GM21717 (cell line): ENCODE measurements around the gene SLAIN2.
A peak's percentile ranks its signal among the peaks of the same experiment; 100 is the strongest.

Source experiments
- ATAC-seq: cut with Tn5 transposase; IDR thresholded peaks from one replicate; pipeline ENCODE4 v1.9.1; 2021; ENCODE audit warnings: mild to moderate bottlenecking, moderate library complexity; ENCODE audit not compliant: unreplicated experiment

SLAIN2 gene

DNA sequence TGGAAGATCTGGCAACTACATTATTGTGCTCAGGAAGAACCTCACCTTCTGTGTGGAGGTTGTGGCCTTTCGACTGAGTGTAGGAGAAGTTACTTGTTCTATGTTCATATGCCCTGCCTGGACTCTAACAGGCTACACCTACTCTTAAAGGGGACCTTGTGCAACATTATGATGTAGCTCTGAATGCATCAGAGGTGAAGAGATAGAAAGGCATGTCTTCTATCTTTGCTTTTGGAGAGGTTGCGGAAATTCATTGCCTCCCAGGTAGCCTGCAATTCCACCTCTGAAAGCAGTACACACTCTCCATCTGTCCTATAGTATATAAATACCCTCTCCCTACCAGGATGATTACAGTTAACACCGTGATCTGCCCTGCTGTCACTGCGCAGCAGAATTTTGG lies 7.1 kb upstream of the SLAIN2 start:
- no peak for ATAC-seq

DNA sequence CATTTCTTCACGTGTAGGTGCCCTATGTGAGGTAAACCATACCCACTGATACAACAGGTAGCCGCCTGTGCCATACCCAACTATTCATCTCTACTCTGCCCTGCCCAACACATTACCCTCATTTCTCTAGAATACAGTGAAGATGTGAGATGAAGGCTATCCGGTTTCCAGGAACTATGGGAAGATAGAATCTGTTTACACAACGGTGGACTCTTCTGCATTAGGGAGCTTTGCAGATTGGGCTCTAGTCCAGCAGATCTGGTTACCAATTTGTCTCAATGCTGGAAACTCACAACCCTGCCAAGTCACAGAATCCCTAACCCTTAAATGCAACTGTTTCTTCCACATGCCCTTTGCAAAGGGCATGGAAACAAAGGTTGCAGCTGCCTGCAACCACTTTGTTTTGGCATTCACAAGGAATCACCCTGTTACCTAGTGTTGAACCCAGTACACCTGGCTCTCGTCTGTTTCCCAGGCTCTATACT lies 6.4 kb upstream of the SLAIN2 start:
- no peak for ATAC-seq

DNA sequence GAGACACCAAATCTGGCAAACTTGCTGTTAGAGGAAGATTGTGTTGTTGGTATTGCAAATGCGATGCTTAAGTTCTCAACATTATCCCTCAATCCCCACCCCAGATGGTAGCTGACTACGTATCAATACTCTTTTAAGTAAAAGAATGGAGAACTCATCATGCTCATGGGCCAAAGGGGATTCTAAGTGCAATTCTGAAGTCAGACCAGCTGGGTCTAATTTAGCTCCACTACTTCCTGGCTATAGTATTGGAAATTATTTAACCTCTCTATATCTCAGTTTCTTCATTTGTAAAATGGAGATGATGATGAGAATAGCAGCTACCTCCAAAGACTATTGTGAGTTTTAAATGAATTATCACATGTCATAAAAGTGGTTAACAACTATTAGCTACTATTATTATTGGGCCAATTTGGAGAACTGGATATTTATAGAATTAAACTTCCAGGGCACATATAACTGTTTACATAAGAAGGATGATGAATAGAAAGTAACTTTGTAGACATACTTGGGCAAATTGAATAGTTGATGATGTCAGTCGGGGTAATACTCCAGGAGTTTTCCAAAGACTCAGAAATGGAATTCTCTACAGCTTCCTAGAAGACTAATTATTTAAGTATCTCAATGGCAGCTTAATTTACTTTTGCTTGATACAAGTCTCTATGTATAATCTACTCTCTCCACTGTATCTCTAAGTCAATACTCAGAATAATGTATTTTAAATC lies 5.0 kb upstream of the SLAIN2 start:
- ATAC-seq: no peak

DNA sequence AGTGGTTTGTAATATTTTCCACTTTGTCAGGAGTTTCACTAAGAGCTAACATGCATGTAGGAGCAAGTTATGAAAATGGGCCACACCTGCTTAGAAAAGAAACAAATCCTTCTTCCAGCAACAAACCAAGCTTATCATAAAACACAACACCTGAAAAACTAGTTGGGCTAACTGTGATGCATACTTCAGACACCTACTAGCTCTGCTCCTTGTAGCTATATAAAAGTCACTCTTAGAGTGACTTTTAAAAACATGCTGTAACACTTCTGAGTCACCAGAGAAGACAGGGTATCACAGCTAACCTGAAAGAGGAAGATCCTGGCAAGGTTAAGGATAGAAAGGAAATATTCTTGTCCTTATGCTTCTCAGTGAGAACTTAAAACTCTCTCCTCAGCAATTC lies 3.6 kb upstream of the SLAIN2 start:
- ATAC-seq: no peak

DNA sequence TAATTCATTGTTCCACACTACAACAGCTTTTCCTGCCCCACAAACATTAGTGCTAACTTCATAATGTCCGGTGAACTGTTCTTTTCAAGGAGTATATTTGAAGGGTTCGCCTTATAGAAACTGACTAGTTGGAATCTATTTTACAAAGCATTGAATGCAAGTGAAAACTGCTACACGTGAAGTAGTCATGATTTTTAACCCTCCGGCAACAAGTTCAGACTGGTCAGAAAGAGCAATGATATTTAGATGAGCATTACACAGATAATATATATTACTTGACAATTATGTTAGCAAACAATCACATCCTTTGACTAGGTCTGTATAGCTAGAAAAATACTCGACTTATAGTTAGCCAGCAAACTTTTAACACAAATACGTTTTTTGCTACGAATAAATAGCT lies 1.7 kb upstream of the SLAIN2 start:
- ATAC-seq: no peak

DNA sequence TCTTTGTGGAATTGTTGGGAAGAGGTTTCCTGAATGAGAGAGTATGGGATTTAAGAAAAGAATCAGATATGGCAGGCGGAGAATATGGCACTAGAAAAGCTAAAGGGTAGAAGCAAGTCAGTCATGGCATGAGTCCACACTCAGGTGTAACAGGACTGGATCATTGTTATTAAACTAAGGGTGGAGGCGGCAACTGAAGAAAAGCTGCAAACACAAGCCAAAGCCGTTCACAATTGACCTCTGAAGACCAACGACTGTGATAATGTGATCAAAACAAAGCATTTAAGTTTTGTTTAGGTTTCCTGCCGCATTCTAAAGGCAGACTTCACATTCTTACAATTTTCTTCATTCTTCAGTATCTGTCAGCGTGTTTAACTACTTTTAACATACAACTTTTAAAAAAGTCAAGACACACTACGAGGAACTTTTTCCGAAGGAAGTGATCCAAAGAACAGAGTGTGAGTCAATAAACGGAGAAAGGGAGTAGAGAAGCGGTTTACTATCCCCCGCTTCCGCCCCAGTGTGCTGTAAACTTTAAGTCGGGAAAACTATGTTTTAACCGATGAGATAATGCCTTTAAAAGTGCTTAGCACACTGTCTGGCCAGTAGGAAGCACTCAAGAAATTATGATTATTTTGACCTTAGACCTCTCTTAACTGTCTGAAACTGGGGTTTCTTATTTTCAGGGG lies 909 bp upstream of the SLAIN2 start:
- ATAC-seq: peak; percentile 6

DNA sequence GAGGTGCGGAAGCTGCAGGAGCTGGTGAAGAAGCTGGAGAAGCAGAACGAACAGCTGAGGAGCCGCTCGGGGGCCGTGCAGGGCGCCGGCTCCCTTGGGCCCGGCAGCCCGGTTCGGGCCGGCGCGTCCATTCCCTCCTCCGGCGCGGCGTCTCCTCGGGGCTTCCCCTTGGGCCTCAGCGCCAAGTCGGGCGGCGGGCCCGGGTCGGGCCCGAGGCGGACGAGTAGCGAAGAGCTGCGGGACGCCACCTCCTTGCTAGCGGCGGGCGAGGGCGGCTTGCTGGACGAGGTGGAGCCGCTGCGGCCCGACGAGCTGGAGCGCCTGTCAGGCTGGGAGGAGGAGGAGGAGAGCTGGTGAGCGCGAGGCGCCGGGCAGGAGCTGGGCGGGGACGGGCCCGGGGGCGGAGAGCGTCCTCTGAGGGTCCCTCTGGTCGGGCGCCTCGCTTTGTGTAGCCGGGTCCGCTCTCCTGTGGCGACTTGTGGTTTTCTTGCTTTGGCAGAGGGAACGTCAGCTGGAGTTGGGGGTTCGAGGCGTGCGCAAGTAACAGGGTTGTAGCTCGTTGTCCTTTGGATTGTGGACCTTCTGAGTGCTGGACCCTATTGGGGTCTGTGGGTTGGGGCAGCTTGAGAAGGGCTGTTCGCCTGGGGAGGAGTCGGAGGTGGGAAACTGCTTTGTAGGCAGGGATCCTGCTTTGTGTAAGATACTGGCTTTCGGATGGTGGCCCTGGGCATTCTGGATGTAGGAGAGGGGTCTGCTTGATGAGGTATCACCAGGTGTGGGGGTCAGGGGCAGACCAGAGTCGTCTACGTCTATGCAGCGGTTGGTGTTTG lies 662 bp downstream of the SLAIN2 start:
- ATAC-seq: peak; percentile 31

DNA sequence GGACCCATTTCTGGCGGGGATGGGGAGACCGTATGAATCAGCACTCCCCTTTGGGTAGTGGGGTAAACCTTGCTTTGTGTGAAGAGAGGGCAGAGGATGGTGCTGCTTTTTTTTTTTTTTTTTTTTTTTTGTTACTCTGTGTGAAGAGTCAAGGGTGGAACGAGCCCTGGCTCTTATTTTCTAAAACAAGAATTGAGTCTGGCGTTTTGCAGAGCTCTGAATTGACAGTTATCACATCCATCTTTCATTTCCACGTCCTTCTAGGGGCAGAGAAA lies 1.2 kb downstream of the SLAIN2 start:
- ATAC-seq: no peak

DNA sequence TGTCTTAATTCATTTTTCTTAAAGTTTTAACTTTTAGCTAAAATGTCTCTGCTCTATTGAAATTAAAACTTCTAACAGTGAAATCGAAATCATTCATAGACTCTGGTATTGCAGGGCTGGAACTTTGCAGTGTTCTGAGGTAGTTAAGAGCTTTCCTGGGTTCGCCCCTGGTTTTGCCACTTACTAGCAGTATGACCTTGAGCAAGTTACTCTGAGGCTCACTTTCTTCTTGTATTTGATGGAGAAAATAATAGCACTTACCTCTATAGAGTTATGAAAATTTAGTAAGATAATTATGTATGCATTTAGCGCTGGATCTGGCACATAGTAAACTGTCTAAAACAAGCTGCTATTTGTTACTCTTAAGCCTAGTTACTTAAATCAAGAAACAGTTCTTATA lies 1.7 kb downstream of the SLAIN2 start:
- ATAC-seq: no peak

DNA sequence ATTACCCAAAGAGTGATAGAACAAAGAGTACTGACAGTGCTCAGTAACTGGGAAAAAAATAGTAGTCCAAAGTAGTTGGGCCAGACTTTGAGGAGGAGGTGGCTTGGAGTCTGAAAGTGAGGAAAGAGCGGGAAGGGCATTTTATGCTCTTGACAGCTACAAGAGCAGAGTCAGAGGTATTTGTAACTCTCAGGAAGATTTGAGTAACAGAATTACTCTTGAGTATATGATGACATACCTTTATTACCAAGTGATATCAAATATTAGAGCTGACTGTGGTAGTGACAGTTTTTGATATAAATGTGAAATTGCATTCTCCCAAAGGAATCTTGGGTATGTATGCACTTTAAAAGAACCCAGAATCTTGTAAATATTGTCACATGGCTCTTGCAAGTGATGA lies 2.2 kb downstream of the SLAIN2 start:
- ATAC-seq: no peak

DNA sequence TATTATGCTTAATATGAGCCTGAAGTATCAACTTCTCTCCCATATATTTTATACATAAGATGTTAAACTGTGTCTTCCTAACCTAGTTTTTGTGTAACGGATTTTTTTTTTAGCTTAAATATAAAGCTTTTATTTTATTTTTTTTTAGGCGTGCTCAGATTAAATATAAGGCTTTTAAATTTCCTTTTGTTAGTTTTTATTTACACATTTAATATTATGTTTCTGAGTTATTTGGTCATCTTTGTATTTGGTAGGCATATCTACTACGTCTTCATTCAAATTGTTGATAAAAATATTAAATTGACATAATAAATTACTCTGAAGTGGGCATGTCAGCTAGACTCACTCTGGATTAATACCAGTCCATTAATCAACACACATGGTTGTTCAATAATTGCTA lies 4.2 kb downstream of the SLAIN2 start:
- ATAC-seq: no peak

DNA sequence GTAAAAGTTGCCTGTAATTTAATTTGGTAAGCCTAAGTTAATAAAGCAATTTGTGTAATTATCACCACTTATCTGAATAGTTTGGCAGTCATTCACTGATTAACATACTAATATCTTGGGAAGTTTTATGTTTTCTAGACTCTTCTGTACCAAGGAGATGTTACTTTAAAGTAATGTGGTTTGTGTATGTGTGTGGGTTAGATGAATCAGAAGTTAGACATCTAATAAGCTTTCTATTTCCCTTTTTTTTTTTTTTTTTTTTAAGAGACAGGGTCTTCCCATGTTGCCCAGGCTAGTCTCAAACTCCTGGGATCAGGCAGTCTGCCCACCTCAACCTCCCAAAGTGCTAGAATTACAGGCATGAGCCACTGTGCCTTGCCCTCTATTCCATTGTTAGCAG lies 5.3 kb downstream of the SLAIN2 start:
- ATAC-seq: no peak

DNA sequence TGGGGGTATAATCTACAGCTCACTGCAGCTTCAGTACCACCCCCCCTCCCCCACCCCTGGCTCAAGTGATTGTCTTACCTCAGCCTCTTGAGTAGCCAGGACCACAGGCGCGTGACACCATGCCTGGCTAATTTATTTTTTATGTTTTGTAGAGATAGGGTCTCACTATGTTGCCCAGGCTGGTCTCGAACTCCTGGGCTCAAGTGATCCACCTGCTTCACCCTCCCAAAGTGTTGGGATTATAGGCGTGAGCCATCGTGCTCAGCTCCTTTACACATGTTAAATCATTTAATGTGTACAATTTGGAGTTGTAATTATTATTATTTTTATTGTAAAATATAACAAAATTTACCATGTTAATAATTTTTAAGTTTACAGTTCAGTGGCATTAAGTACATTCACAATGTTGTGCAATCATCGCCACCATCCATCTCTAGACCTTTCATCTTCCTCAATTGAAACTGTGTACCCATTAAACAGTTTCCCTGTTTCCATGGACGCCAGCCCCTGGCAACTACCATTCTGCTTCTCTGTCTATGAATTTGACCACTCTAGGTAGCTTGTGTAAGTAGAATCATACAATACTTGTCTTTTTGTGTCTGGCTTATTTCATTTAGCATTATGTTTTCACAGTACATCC lies 6.1 kb downstream of the SLAIN2 start:
- no peak for ATAC-seq

DNA sequence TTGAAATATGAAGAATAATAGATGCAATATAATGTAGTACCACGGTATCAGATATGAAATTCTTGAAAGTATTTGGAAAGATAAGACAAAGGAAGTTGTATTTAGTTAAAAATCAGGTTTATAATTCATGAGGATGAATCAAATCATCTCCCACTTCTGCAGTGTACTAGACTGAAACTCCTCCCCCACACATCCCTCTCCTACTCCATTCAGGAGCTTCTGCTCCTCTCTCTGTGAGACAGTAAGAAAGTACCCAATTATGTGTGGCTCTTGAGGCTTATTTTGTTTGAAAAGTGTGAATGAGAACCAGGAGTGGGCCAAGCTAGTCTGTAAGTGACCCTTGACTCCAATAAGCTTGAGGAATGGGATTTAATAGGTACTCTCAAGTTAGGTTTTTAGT lies 9.5 kb downstream of the SLAIN2 start:
- ATAC-seq: no peak

DNA sequence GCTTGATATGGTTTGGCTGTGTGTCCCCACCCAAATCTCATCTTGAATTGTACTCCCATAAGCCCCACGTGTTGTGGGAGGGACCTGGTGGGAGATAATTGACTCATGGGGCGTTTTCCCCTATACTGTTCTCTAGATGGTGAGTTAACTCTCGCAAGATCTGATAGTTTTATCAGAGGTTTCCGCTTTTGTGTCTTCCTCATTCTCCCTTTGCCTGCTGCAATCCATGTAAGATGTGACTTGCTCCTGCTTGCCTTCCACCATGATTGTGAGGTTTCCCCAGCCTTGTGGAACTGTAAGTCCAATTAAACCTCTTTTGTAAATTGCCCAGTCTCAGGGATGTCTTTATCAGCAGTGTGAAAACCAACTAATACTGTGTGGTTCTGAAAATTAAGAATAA lies 11.5 kb downstream of the SLAIN2 start:
- no peak for ATAC-seq

DNA sequence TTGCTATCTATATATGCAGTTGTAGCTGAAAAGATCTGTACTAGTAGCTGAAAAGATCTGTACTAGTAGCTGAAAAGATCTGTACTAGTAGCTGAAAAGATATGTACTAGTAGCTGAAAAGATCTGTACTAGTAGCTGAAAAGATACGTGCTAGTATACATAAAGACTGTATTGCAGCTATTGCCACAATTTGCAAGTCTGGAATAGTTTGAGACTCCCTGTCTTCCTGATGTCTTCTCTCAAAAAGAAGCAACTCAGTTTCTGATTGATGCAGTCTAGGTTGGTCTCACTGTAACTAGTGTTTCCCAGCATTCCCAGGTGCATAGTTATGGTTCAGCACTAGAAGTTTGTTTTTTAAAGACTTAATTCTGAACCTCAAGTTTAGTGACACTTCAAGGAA lies 15.0 kb downstream of the SLAIN2 start:
- ATAC-seq: no peak

DNA sequence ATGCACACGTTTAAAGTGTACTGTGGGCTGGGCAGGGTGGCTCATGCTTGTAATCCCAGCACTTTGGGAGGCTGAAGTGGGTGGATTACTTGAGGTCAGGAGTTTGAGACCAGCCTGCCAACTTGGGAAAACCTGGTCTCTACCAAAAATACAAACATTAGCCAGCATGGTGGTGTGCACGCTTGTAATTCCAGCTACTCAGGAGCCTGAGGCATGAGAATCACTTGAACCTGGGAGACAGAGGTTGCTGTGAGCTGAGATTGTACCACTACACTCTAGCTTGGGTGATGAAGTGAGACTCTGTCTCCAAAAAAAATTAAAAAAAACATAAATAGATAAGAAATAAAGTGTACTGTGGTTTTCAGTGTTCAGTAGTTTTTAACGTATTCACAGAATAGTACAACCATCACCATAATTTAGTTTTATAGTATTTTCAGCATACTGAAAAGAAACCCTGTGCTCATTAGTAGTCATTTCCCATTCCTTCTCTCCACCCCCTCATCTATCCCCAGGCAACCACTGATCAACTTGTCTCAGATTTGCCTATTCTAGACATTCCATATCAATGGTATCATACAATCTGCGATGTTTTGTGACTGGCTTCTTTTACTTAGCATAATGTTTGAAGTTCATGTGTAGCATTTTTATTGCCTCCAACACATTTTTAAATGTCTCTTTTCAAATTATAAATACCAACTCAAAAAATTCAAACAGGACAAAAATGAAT lies 19.1 kb downstream of the SLAIN2 start:
- ATAC-seq: no peak

DNA sequence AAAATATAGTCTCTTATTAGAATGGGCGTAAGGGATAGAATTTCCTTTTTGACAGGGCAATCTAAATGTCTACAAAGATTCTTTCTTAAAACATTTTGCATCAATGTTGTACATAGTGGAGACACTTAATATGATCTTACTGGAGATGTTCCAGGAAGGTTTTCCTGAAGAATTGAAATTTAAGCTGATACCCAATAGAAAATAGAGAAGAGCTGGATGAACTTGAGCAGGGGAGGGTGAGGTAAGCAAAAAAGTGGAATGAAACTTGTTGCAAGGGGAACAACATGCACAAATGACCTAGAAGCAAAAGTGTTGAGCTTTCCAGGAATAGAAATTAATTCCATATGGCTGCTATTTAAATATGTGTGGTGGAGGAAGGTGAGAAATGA lies 19.7 kb downstream of the SLAIN2 start:
- ATAC-seq: no peak

DNA sequence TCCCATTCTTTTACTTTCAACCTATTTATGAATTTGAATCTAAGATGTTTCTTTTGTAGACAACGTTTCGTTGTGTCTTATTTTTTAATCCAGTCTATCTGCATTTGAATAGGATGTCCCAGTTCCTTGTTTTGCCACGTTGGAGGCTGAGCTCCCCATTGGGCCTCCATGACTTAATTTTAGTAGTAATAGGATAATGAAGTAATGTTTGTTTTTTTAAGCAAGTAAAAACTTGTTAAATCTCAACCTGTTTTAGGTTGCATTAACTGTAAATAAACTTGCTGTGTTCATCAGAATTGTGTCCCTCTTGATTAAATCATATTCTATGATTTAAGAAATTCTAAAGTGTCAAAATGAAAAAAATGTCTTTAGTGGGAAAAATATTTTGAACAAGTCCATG lies 25.3 kb downstream of the SLAIN2 start:
- no peak for ATAC-seq

DNA sequence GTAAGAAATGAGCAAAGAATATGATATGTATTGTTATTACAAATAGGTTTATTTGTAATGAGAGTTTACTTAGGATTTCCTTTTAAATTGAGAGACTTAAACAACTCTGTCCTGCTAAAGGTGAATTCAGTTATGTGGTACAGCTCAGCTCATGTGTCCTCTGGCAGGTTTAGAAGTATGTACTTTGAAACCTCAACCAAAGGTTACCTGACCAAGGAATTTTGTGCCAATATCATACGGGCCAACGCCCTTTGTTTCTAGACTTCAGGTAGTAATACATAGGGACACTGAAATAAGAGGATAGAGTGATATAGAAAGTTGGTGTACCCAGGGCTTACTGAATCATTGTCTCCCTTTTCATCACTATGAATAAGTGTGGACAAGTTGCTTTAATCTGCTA lies 25.7 kb downstream of the SLAIN2 start:
- ATAC-seq: no peak

DNA sequence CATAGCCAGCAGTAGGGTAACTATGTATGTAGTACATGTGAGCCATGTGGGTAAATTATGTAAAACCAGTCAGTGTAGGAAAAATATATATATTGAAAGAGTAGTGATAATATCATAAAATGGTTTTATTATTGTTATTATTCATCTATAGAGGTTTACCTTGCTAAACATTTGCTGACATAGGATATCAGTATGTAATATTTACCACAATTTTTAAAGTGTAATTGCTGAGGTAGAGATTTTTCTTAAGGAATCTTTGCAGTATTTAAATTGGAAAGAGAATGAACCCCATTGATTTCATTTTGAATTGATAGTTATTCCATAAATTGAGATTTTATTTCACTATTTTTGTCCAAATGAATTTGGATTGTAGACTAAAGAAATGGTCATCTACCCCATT lies 27.1 kb downstream of the SLAIN2 start:
- no peak for ATAC-seq
